CD4-positive, alpha-beta T cell treated with Interleukin-4 for 1 hour (primary cell): ENCODE results near the gene APOL2.
"Not testable (repeated sequence)": the region's sequence is repeated elsewhere in the genome, so short reads cannot be mapped to it uniquely, and the experiment has no call there.

Experiments
- DNase-seq, 2 donors: peaks; one replicate each; pipeline ENCODE4 v3.0.0-alpha.2; 2020 to 2022

APOL2 gene

GRCh38 chr22:36262307-36262706 lies 23.0 kb upstream of the APOL2 start:
- not testable (repeated sequence) for DNase-seq

GRCh38 chr22:36261675-36262074 lies 22.3 kb upstream of the APOL2 start:
- not testable (repeated sequence) for DNase-seq

- no peak for DNase-seq
Observed at GRCh38 chr22:36259615-36260300, 20.4 kb upstream of the APOL2 start.

GRCh38 chr22:36258701-36259614 lies 19.6 kb upstream of the APOL2 start:
- no peak for DNase-seq

GRCh38 chr22:36257948-36258670 lies 18.8 kb upstream of the APOL2 start:
- DNase-seq: peak in 1 of 2 donors; percentile 32

GRCh38 chr22:36257308-36257707 lies 18.0 kb upstream of the APOL2 start:
- DNase-seq: no peak

- DNase-seq: no peak
Observed at GRCh38 chr22:36256478-36256877, 17.2 kb upstream of the APOL2 start.

- not testable (repeated sequence) for DNase-seq
Observed at GRCh38 chr22:36255572-36255971, 16.2 kb upstream of the APOL2 start.

GRCh38 chr22:36253523-36254490 lies 14.5 kb upstream of the APOL2 start:
- no peak for DNase-seq

- DNase-seq: peak; percentile 60 to 81
Observed at GRCh38 chr22:36252754-36253522, 13.6 kb upstream of the APOL2 start, which contains the start of gene APOL1. TSS of gene APOL1 (plus strand) at chr22:36253133. CDS start at chr22:36254956, 1,823 bp downstream.

- DNase-seq: not testable (repeated sequence)
Observed at GRCh38 chr22:36251979-36252608, 12.8 kb upstream of the APOL2 start.

- DNase-seq: not testable (repeated sequence)
Observed at GRCh38 chr22:36250292-36250960, 11.1 kb upstream of the APOL2 start.

- no peak for DNase-seq
Observed at GRCh38 chr22:36249160-36249559, 9.8 kb upstream of the APOL2 start.

- no peak for DNase-seq
Observed at GRCh38 chr22:36247955-36248354, 8.6 kb upstream of the APOL2 start.

GRCh38 chr22:36246718-36247117 lies 7.4 kb upstream of the APOL2 start:
- DNase-seq: no peak

- no peak for DNase-seq
Observed at GRCh38 chr22:36245805-36246356, 6.6 kb upstream of the APOL2 start.

- DNase-seq: no peak
Observed at GRCh38 chr22:36244522-36245391, 5.4 kb upstream of the APOL2 start.

GRCh38 chr22:36243986-36244385 lies 4.7 kb upstream of the APOL2 start:
- DNase-seq: no peak

GRCh38 chr22:36239150-36239400 lies 252 bp downstream of the APOL2 start:
- DNase-seq: no peak
